OCI-LY7 (cell line): ENCODE results near the gene GCH1.

Experiments used
- EZH2phosphoT487 ChIP-seq: fragments of 200-600 bp; sonication (generic); IDR thresholded peaks from 2 replicates; pipeline ENCODE4 v1.6.1; 2018; ENCODE audit warnings: low read depth, borderline replicate concordance, mild to moderate bottlenecking, mixed run types, antibody characterized with exemption, low read length, moderate library complexity, mixed read lengths
- TF ChIP-seq, protein P1 (sequence below): fragments of 200-600 bp; sonication (generic); conservative IDR thresholded peaks from 2 replicates; pipeline ENCODE4 v1.5.1; 2014; ENCODE audit warnings: mild to moderate bottlenecking, antibody characterized with exemption, low read length, moderate library complexity, mixed read lengths

DNA sequence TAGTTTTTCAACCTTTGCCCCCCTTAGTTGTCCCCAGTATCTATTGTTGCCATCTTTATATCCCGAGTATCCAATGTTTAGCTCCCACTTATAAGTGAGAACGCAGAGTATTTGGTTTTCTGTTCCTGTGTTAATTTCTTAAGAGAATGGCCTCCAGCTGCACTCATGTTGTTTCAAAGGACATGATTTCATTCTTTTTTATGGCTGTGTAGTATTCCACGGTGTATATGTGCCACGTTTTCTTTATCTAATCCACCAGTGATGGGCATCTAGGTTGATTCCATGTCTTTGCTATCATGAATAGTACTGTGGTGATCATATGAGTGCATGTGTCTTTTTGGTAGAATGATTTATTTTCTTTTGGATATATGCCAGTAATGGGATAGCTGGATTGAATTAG lies 72.0 kb downstream of the GCH1 start:
- TF ChIP-seq, protein P1, sequence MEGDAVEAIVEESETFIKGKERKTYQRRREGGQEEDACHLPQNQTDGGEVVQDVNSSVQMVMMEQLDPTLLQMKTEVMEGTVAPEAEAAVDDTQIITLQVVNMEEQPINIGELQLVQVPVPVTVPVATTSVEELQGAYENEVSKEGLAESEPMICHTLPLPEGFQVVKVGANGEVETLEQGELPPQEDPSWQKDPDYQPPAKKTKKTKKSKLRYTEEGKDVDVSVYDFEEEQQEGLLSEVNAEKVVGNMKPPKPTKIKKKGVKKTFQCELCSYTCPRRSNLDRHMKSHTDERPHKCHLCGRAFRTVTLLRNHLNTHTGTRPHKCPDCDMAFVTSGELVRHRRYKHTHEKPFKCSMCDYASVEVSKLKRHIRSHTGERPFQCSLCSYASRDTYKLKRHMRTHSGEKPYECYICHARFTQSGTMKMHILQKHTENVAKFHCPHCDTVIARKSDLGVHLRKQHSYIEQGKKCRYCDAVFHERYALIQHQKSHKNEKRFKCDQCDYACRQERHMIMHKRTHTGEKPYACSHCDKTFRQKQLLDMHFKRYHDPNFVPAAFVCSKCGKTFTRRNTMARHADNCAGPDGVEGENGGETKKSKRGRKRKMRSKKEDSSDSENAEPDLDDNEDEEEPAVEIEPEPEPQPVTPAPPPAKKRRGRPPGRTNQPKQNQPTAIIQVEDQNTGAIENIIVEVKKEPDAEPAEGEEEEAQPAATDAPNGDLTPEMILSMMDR = no peak
- TF ChIP-seq EZH2phosphoT487 = no peak
